ENCODE results near the gene TIMP2.
A peak's percentile ranks its signal among the peaks of the same experiment; 100 is the strongest.
"Not testable (repeated sequence)": the region's sequence is repeated elsewhere in the genome, so short reads cannot be mapped to it uniquely, and the experiment has no call there.

TIMP2 gene

GRCh38 chr17:78929908-78930775 is 5.0 kb upstream of the TIMP2 start:
- no peak for DNase-seq

GRCh38 chr17:78925662-78926555 is 722 bp upstream of the TIMP2 start:
- peak; percentile 71 for DNase-seq

- peak; percentile 55 for DNase-seq
These were observed 571 bp downstream of the TIMP2 start for GRCh38 chr17:78924481-78925151.

- no peak for DNase-seq
These were observed 1.3 kb downstream of the TIMP2 start for GRCh38 chr17:78923660-78924453.

DNA sequence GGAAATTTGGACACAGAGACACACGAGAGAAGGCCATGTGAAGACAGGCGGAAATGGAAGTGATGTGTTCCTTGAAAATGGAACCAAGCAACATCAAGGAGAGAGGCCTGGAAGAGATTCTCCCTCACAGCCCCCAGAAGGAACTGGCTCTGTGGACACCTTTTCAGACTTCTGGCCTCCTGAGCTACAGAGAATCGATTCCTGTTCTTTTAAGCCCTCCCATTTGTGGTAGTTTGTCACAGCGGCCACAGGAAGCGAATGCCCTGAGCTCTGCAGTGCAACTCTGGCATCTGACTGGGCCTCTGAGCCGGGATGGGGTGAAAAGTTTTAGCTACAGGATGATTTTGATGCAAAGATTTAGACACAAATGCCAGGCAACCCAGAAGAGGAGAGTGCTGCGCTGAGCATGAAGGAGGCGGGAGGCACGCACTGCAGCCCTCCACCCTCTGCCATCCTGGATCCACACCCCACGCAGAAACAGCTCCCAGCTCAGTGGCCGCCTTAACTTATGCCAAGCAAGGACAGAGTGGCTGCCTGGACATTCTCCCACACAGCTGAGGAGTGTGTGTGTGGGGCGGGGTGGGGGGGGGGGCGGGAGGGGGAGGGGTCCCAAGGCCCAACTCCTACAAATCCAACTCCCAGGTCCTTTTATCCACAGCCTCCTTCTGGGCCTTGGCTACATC is 2.2 kb downstream of the TIMP2 start:
- no peak for DNase-seq

DNA sequence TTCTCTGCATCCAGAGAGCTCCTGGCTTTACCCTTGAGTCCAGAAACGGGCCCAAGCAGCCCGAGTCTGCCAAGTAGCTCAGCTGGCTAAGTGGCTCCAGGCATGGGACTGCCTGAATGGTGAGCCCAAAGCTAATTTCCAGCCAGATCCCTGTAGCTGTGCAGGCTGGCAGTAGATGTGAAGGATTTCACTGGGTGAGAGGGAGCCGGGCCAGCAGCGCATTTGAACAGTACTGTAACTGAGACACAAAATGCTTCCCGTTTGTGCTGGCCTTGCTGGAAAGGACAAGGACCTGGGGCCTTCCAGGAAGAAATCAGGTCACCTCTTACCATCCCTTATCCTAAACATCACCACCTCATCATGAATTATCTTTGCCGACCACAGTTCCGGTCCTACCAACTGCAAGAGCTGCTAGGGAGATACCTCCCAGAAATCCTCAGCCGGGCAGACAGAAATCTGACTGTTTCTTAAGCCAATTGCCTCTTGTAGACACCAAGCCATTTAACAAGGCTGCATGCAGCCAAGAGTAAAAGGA is 3.7 kb downstream of the TIMP2 start:
- no peak for DNase-seq

- DNase-seq: no peak
These were observed 4.7 kb downstream of the TIMP2 start for GRCh38 chr17:78920528-78920927.

GRCh38 chr17:78919861-78920450 is 5.2 kb downstream of the TIMP2 start:
- DNase-seq: no peak

DNA sequence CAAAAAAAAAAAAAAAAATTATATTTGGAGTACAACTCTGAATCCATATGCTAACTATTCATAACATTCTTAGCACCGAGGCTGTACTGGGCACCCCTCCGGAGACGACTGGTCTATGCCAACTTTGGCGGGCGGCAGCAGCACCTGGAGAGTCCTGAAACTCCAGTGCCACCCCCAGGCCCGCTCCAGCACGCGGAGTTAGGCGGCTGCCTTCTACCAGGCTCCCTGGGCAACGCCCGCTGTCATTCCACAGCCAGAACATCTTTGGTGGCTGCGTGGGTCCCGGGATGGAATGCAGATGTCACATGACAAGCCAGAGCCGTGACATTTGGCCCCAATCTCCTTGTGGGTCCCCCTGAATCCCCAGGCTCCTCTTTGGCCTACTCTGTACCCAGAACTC is 6.2 kb downstream of the TIMP2 start:
- no peak for DNase-seq

DNA sequence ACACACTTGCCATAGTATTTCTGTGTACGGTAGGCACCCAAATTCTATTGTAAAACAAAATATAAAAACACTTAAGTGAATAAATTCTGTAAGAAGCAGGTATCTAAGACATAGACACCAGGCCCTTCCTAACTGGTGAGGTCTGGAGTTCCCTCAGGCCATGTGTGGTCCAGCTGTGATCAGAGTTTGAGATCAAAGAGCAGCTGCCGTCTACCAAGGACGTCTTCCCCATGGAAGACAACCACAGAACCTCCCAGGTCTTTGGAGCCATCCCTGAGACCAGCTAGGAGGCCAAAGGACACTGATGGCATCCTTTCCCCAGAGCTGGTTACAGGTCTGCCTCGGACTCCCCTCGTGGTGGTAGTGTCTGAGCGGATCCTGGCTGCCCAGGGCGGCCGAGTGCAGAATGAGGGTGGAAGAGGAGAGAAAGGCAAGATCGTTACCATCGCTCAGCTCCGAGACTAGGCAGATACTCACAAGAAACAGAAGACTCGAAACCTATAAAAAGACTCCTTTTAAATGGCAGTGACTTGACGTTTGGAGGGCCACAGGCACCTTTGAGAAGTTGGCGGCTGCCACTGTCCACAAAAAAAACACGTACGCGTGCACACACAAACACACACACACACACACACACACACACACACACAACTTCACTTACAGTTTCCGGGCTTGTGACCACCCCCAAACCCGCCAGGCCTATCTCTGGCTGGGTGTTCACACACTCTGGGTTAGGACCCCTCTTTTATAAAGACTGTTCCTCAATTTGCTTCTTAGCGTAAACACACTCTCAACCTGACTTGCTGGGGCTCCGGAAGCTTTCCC is 7.5 kb downstream of the TIMP2 start:
- no peak for DNase-seq

DNA sequence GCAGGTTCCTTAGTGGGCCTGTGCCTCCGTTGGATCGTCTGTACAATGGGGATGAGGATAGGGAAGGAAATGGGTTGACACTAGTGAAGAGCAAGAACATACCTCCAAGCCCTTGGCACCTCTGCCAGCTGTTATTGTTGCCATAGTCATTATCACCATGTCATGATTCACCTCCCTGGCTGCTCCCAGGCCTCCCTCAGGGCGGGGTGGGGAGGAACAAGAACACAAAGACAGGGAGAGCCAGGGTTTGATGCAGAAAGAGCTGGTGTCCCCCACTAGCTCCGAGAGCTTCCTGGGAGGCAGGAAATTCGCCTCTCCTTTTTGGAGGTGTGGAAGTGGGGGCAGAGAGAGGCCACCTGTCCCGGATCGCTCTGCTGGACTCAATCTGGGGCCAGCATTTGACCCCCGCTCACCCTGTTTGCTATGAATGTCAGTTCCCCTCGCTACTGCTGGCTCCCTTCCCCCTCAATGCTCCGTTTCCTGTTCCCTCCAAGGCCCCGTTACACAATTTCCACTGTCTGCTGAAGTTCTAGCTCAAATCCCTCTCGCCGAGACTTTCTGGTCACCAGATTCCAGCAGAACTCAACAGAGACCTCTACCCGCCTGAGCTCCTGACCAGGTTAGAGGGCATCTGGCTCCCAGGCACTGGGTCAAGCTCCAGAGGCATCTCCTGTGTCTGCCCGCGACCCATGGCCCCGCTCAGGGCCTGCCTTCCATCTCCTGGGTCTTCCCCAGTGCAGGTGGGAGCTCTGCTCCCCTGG is 9.1 kb downstream of the TIMP2 start:
- DNase-seq: peak; percentile 66

GRCh38 chr17:78913115-78913514 is 12.1 kb downstream of the TIMP2 start:
- DNase-seq: no peak

DNA sequence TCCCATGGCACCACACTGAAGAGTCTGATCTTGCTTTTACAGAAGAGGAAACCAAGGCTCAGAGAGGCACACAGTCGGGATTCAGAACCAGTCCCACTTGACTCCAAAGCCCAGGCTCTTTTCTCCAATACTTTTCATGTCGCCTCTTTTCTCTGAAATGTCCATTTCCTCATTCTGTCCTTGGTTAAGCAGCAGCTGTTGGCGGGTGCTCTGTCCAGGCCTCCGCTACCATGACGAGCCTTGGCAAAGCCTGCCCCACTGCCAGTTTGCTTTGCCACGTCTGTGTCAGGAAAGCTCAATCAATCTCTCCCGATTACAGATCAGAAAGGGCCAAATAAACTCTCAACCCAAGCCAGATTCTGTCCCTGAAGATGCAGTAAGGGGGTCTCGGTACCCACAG is 13.1 kb downstream of the TIMP2 start:
- no peak for DNase-seq

DNA sequence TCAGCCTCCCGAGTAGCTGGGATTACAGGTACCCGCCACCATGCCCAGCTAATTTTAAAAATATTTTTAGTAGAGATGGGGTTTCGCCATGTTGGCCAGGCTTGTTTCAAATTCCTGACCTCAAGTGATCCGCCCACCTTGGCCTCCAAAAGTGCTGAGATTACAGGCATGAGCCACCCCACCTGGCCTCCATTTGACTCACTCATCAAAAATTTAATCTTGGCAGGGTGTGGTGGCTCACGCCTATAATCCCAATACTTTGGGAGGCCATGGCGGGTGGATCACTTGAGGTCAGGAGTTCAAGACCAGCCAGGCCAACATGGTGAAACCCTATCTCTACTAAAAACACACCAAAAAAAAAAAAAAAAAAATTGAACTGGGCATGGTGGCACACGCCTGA is 13.6 kb downstream of the TIMP2 start:
- not testable (repeated sequence) for DNase-seq

DNA sequence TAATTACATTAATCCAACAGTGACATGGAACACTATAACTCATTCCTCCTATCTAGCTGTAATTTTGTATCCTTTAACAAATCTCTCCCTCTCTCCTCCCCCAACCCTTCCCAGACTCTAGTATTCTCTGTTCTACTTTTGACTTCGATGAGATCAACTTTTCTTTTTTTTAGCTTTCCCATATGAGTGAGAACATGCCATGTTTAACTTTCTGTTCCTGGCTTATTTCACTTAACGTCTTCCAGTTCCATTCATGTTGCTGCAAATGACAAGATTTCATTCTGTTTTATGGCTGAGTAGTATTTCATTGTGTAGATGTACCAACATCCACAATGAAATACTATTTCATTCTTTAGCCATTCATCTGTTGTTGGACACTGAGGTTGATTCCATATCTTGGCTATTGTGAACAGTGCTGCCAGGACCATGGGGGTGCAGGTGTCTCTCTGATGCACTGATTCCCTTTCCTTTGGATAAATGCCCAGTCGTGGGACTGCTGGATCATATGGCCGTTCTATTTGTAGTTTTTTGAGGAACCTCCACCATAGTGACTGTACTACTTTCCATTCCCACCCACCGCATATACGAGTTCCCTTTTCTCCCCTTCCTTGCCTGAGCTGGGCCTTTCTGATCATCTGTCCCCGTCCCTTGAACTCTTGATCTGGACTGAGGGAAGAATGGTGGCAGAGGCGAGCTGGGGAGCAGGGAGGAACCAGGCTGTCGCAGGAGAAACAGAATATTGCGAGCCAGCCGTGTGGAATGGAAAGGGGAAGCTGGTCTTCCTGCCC is 14.5 kb downstream of the TIMP2 start:
- no peak for DNase-seq

DNA sequence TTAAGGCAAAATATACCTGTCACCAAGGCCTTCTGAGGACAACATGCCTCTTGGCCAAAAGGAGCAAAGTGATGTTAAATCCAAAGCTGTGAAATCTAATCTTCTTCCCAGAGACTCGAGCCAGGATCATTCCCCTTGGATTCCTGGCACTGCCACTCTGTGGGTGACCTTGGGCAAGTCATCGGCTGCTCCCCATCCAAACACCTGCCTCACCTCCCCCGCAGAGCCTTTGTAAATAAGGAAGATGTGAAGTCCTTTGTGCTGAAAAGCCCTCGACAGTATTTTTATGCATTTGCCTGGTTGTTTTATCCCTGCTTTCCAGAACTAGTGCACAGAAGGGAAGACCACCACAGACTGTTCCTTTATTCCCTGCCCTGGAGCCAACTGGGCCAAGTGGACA is 16.8 kb downstream of the TIMP2 start:
- DNase-seq: no peak

GRCh38 chr17:78905541-78905940 is 19.6 kb downstream of the TIMP2 start:
- DNase-seq: no peak

- peak; percentile 33 for DNase-seq
These were observed 20.1 kb downstream of the TIMP2 start for GRCh38 chr17:78905116-78905515.

DNA sequence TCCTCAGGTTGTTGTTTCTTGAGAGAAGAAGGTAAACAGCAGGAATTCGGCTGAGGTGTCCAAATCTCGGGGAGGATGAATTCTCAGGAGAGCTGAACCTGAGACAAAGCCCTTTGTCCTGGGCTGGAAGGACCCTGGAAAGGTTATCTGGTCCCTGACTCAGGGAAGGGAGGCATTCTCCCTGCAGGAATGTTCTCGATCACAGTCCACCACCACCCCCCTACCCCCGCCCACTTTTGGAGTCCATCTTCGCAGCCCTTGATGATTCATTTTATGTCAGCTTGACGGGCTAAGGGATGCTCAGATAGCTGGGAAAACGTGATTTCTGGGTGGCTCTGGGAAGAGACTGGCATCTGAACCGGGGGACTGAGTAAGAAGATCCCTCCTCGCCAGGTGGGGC is 20.8 kb downstream of the TIMP2 start:
- DNase-seq: peak; percentile 36

Data from fibroblast of skin of right biceps (primary cell).